ENCODE results near the gene FAM161B. TPM values are rescaled to one million over a fixed set of nuclear protein-coding genes. Genes with fewer than 3 reads are reported as not detected.

Gene FAM161B
- total and polyA plus RNA-seq, 2 of the 13 experiments (the other 11 are each of a cell fraction or from before 2014, with no cell fraction given) = 1.6 to 2.0 TPM

GRCh38 chr14:73995977-73996378 is 46.1 kb upstream of the FAM161B start (continued):
- TF ChIP-seq ZNF281 (CRISPR knock-in tag; IDR thresholded peaks at IDR 0.05; ENCODE audit: borderline replicate concordance) = peak; percentile 11; the same call in 1 of the 2 replicates
- 0 out of 2 replicates have a peak, but pooled peaks have one; percentile 33 for TF ChIP-seq TBX2 (CRISPR knock-in tag; IDR thresholded peaks at IDR 0.05; ENCODE audit: borderline replicate concordance)
- peak; percentile 8; the same call in 1 of the 2 replicates for TF ChIP-seq PATZ1 (CRISPR knock-in tag; IDR thresholded peaks at IDR 0.05)
- no peak for TF ChIP-seq NR2F2 (IDR thresholded peaks at IDR 0.05; ENCODE audit: borderline replicate concordance, low read depth)
- TF ChIP-seq ARID5B (CRISPR knock-in tag; IDR thresholded peaks at IDR 0.05) = peak; percentile 58
- TF ChIP-seq SKI (IDR thresholded peaks at IDR 0.05; ENCODE audit: partially characterized antibody) = no peak
- 0 out of 2 replicates have a peak, but pooled peaks have one; percentile 38 for TF ChIP-seq ZNF138 (CRISPR knock-in tag; IDR thresholded peaks at IDR 0.05; ENCODE audit: low read depth)
- peak; percentile 49; the same call in 1 of the 2 replicates for TF ChIP-seq KDM2A (CRISPR knock-in tag; IDR thresholded peaks at IDR 0.05; ENCODE audit: borderline replicate concordance, low read depth)
- TF ChIP-seq POLR2A (IDR thresholded peaks at IDR 0.05; ENCODE audit: insufficient read depth in 1 of 2, low read depth in 2 of 2, low read length in 2 of 2) = peak; percentile 44 to 73; a peak in 3 of 4 replicates
- TF ChIP-seq ZFP36 (IDR thresholded peaks at IDR 0.05; ENCODE audit: borderline replicate concordance, low read depth, low read length, partially characterized antibody) = no peak
- TF ChIP-seq ZBTB49 (CRISPR knock-in tag; IDR thresholded peaks at IDR 0.05; ENCODE audit: borderline replicate concordance) = 0 out of 2 replicates have a peak, but pooled peaks have one; percentile 21
- TF ChIP-seq CSRNP1 (CRISPR knock-in tag; IDR thresholded peaks at IDR 0.05) = 0 out of 2 replicates have a peak, but pooled peaks have one; percentile 16
- TF ChIP-seq RXRB (CRISPR knock-in tag; IDR thresholded peaks at IDR 0.05; ENCODE audit: borderline replicate concordance) = peak; percentile 93
- TF ChIP-seq ZNF619 (CRISPR knock-in tag; IDR thresholded peaks at IDR 0.05) = no peak

Data from HepG2 (cell line).